ENCODE results near the gene INSIG1. TPM values are rescaled to one million over a fixed set of nuclear protein-coding genes. Genes with fewer than 3 reads are reported as not detected.

Gene INSIG1
- total RNA-seq, 4 donors from 2014 or later: 40.1 to 151 (median 79.5) TPM

DNA sequence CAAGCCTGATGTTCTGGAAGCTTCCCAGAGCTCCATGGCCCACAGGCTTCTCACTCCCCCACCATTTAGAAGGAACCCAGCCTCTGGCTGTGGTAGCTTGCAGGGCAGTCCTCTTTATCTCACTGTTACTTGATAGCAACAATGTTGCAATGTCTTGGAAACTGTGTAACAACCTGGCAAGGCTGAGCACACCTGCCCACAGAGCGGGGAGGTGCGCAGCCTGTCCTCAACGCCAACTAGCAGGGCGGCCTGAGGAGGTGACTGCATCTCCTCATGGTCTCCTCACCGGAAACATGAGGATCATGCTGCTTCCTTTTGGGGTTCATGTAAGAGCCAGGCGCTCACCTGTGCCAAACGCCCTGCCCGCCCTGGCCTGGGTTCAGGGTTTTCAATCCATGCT is 43.7 kb upstream of the INSIG1 start:
- TF ChIP-seq, protein P1, sequence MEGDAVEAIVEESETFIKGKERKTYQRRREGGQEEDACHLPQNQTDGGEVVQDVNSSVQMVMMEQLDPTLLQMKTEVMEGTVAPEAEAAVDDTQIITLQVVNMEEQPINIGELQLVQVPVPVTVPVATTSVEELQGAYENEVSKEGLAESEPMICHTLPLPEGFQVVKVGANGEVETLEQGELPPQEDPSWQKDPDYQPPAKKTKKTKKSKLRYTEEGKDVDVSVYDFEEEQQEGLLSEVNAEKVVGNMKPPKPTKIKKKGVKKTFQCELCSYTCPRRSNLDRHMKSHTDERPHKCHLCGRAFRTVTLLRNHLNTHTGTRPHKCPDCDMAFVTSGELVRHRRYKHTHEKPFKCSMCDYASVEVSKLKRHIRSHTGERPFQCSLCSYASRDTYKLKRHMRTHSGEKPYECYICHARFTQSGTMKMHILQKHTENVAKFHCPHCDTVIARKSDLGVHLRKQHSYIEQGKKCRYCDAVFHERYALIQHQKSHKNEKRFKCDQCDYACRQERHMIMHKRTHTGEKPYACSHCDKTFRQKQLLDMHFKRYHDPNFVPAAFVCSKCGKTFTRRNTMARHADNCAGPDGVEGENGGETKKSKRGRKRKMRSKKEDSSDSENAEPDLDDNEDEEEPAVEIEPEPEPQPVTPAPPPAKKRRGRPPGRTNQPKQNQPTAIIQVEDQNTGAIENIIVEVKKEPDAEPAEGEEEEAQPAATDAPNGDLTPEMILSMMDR (IDR thresholded peaks at IDR 0.05): no peak
- TF ChIP-seq POLR2A (IDR thresholded peaks at IDR 0.05): no peak
- no peak for DNase-seq (ENCODE audit: low spot score in 2 of 2)
- 61 to 87% methylated on average over 8 of the region's 8 CpGs for WGBS, 2 donors
- H3K4me3 ChIP-seq (ENCODE audit: low read depth, poor library complexity, severe bottlenecking): no peak overlapping the region
- intact Hi-C loops (cut with DNase I; ENCODE audit: low total_unique reads): no loop called here

DNA sequence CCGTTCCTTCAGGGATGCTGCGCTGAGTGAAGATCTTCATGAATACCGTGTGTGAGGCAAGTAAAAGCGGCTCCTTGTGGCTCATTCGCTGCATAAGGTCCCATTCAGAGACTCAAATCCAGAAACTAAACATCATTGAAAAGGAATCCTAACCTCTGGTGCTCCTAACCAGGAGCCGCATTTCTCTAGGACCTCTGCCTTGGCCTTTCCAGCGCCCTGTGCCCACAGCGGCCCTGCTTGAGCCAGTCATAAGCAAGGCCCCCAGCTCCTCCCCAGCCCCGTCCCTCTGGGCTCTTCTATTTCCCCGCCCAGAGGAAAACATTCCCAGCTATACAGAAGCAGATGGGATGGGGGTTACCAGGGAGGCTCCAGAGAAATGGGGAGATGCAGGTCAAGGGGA is 42.6 kb upstream of the INSIG1 start:
- 93 to 94% methylated on average over 10 of the region's 10 CpGs for WGBS, 2 donors
- TF ChIP-seq, protein P1 (IDR thresholded peaks at IDR 0.05): no peak
- TF ChIP-seq POLR2A (IDR thresholded peaks at IDR 0.05): no peak
- intact Hi-C loops (cut with DNase I; ENCODE audit: low total_unique reads): no loop called here
- H3K4me3 ChIP-seq (ENCODE audit: low read depth, poor library complexity, severe bottlenecking): no peak overlapping the region
- no peak for DNase-seq (ENCODE audit: low spot score in 2 of 2)

DNA sequence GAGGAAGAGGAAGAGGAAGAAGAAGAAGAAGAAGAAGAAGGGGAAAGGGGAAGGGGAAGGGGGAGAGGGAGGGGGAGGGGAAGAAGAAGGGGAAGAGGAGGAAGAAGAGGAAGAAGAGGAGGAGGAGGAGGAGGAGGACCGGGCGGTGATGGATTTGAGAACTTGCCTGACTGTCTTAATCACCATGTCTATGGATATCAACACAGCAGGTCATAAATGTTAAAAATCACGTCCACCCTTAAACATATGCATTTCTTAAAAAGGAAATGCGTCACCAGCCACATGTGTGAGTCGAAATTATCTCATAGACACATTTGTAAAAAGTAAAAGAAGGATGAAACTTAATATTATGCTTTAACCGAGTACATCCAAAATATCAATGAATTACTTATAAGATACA is 42.1 kb upstream of the INSIG1 start:
- TF ChIP-seq POLR2A (IDR thresholded peaks at IDR 0.05): no peak
- TF ChIP-seq, protein P1 (IDR thresholded peaks at IDR 0.05): no peak
- DNase-seq (ENCODE audit: low spot score in 2 of 2): no peak
- 83 to 84% methylated on average over 6 of the region's 6 CpGs for WGBS, 2 donors
- intact Hi-C loops (cut with DNase I; ENCODE audit: low total_unique reads): no loop called here
- no peak overlapping the region for H3K4me3 ChIP-seq (ENCODE audit: low read depth, poor library complexity, severe bottlenecking)

DNA sequence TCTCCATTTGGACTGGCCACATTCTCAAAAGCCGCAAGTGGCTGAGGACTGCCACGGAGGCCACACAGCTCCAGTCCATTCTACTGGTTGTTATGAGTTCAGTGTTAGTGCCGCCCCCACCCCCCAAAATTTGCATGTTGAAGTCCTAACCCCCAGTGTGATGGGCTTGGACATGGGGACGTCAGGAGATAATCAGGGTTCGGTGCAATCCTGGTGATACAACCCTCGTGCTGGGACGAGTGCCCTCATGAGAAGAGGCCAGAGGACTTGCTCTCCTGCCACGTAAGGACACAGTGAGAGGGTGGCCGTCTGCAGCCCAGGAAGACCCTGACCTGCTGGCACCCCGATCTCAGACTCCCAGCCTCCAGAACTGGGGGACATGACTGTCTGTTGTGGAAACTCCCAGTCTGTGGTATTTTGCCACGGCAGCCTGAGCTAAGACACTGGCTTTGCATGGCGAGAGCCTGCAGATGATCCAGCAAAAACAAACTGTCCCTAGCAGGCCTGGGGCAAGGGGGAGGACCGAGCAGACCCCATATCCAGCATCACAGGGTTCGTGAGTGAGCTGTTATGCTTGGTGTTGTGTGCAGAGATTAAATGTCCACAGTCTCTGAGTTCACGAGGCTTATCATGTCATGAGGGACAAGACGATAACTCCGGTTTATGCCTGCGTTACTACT is 41.5 kb upstream of the INSIG1 start:
- no peak for TF ChIP-seq POLR2A (IDR thresholded peaks at IDR 0.05)
- TF ChIP-seq, protein P1 (IDR thresholded peaks at IDR 0.05): no peak
- no peak overlapping the region for H3K4me3 ChIP-seq (ENCODE audit: low read depth, poor library complexity, severe bottlenecking)
- intact Hi-C loops (cut with DNase I; ENCODE audit: low total_unique reads): no loop called here
- 84 to 86% methylated on average over 16 to 18 of the region's 18 CpGs for WGBS, 2 donors
- DNase-seq (ENCODE audit: low spot score in 2 of 2): no peak

DNA sequence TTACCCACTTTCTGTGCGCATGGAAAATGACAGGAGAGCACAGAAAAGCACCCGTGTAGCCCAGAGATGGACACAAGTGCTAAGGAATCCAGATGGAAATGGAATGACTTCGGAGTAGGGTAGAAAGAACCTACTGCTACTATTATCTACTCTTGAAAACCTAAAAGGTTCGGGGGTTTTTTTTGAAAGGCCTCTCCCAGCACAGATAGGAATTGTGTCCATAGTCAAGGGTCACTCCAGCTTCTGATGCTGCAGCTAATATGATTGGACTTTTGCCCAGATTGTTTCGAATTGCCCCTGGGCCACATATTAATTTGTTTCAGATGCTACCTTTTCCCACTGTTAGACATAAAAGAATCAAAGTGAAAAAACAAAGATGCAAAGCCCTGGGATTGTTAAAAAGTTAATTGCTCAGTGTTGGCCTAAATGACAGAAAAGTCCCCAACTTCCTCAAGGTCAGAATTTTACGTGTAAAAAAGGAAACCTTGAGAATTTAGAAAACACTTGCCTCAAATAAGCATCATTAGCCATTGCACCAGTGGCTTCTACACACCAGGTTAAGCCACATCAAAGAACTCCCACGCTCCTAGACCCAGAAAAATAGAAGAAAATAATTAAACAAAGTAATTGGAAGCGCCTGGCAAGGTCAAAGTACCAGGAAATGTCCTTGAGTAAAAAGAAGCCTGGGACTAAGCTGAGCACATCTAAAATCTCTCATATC is 40.8 kb upstream of the INSIG1 start:
- WGBS, 2 donors: 64 to 69% methylated on average over 8 of the region's 8 CpGs
- TF ChIP-seq, protein P1 (IDR thresholded peaks at IDR 0.05): no peak
- no peak for TF ChIP-seq POLR2A (IDR thresholded peaks at IDR 0.05)
- no peak for DNase-seq (ENCODE audit: low spot score in 2 of 2)
- intact Hi-C loops (cut with DNase I; ENCODE audit: low total_unique reads): no loop called here
- H3K4me3 ChIP-seq (ENCODE audit: low read depth, poor library complexity, severe bottlenecking): no peak overlapping the region
